Measurements from ENCODE around the gene TGFBR3L. TPM values are rescaled to one million over a fixed set of nuclear protein-coding genes. Genes with fewer than 3 reads are reported as not detected.
A peak's percentile ranks its signal among the peaks of the same experiment; 100 is the strongest.

Gene TGFBR3L
- total RNA-seq, 1 donor from 2014 or later, result 8.2 TPM

GRCh38 chr19:7899751-7900378 is 14.8 kb upstream of the TGFBR3L start:
- H3K27ac ChIP-seq (replicated peaks), result no peak overlapping the region
- TF ChIP-seq, protein P1, sequence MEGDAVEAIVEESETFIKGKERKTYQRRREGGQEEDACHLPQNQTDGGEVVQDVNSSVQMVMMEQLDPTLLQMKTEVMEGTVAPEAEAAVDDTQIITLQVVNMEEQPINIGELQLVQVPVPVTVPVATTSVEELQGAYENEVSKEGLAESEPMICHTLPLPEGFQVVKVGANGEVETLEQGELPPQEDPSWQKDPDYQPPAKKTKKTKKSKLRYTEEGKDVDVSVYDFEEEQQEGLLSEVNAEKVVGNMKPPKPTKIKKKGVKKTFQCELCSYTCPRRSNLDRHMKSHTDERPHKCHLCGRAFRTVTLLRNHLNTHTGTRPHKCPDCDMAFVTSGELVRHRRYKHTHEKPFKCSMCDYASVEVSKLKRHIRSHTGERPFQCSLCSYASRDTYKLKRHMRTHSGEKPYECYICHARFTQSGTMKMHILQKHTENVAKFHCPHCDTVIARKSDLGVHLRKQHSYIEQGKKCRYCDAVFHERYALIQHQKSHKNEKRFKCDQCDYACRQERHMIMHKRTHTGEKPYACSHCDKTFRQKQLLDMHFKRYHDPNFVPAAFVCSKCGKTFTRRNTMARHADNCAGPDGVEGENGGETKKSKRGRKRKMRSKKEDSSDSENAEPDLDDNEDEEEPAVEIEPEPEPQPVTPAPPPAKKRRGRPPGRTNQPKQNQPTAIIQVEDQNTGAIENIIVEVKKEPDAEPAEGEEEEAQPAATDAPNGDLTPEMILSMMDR (IDR thresholded peaks at IDR 0.05; ENCODE audit: borderline replicate concordance), result no peak
- H3K36me3 ChIP-seq, result no peaks in the 10 kb centered on the region
- intact Hi-C loops (cut with micrococcal nuclease), result no loop called here
- peaks cover 8% of the 10 kb centered on the region for H3K27me3 ChIP-seq (ENCODE audit: low read depth)
- no peak for DNase-seq
- no peak overlapping the region for H3K4me3 ChIP-seq
- no peaks in the 10 kb centered on the region for H3K9me3 ChIP-seq (replicated peaks)
- peaks cover 17% of the 10 kb centered on the region for H3K4me1 ChIP-seq

GRCh38 chr19:7900401-7900870 is 14.2 kb upstream of the TGFBR3L start:
- H3K9me3 ChIP-seq (replicated peaks), result no peaks in the 10 kb centered on the region
- H3K4me1 ChIP-seq, result peaks cover 23% of the 10 kb centered on the region
- no peak overlapping the region for H3K27ac ChIP-seq (replicated peaks)
- TF ChIP-seq, protein P1 (IDR thresholded peaks at IDR 0.05; ENCODE audit: borderline replicate concordance), result no peak
- no peaks in the 10 kb centered on the region for H3K36me3 ChIP-seq
- no peak overlapping the region for H3K4me3 ChIP-seq
- no peak for DNase-seq
- intact Hi-C loops (cut with micrococcal nuclease), result no loop called here
- peaks cover 2% of the 10 kb centered on the region for H3K27me3 ChIP-seq (ENCODE audit: low read depth)

GRCh38 chr19:7900931-7901330 is 13.7 kb upstream of the TGFBR3L start:
- TF ChIP-seq, protein P1 (IDR thresholded peaks at IDR 0.05; ENCODE audit: borderline replicate concordance), result no peak
- no peak for DNase-seq
- Histone ChIP-seq H3K27me3 (ENCODE audit: low read depth) (no peaks in the 10 kb centered on the region), H3K9me3 (replicated peaks) (no peaks in the 10 kb centered on the region), H3K4me3 (no peak overlapping the region), H3K36me3 (peaks cover 3% of the 10 kb centered on the region), H3K4me1 (peaks cover 28% of the 10 kb centered on the region), H3K27ac (replicated peaks) (no peak overlapping the region)
- intact Hi-C loops (cut with micrococcal nuclease), result no loop called here

DNA sequence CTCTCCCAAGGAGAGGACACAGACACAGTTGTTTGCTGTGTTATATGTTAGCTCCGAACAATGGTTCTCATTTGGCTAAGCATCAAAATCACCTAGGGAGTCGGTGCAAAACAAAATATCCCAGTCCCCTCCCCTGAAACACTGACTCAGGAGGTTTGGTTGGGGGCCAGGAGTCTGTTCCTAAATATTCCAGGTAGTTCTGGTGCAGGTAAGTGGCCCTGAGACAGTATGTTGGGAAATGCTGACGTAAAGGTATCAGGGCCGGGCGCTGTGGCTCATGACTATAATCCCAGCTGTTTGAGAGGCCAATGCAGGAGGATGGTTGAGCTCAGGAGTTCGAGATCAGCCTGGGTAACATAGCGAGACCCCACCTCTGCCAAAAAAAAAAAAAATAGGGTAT is 13.3 kb upstream of the TGFBR3L start:
- Histone ChIP-seq H3K27ac (replicated peaks) (no peak overlapping the region), H3K4me3 (no peak overlapping the region), H3K36me3 (peaks cover 7% of the 10 kb centered on the region), H3K27me3 (ENCODE audit: low read depth) (no peaks in the 10 kb centered on the region), H3K4me1 (peaks cover 32% of the 10 kb centered on the region), H3K9me3 (replicated peaks) (no peaks in the 10 kb centered on the region)
- intact Hi-C loops (cut with micrococcal nuclease), result no loop called here
- TF ChIP-seq, protein P1 (IDR thresholded peaks at IDR 0.05; ENCODE audit: borderline replicate concordance), result no peak
- no peak for DNase-seq

DNA sequence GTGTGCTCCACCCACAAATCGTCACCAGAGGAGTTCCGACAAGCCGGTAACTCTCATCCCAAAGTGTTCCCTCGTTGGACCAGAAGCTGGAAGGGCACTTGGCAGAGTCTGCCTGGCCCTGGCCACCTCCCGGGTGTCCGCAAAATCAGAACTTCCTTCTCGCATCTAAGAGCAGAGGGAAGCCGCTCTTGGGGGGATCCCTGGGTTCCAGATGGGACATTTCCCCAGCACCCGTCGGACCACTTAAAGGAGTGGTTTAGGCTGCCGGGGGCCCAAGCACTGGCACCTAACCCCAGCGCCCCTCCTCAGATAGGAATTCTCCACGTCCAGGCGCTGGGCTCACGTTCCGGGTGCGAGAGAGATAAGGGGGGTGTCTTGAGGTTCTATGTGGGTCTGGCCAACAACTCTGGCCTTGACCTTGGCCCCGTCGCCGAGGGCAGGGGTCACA is 11.8 kb upstream of the TGFBR3L start:
- peaks cover 17% of the 10 kb centered on the region for H3K36me3 ChIP-seq
- DNase-seq, result no peak
- H3K27ac ChIP-seq (replicated peaks), result peak overlapping the region; percentile 93
- no peaks in the 10 kb centered on the region for H3K27me3 ChIP-seq (ENCODE audit: low read depth)
- H3K4me1 ChIP-seq, result peaks cover 46% of the 10 kb centered on the region
- peak overlapping the region; percentile 97 for H3K4me3 ChIP-seq
- TF ChIP-seq, protein P1 (IDR thresholded peaks at IDR 0.05; ENCODE audit: borderline replicate concordance), result no peak
- intact Hi-C loops (cut with micrococcal nuclease), result no loop called here
- H3K9me3 ChIP-seq (replicated peaks), result no peaks in the 10 kb centered on the region

All from left ventricle myocardium inferior (tissue), 1 donor.